ENCODE data around the gene SH2B2.
A peak's percentile ranks its signal among the peaks of the same experiment; 100 is the strongest.
"Not testable (repeated sequence)": the region's sequence is repeated elsewhere in the genome, so short reads cannot be mapped to it uniquely, and the experiment has no call there.

The SH2B2 gene

GRCh38 chr7:102306916-102307677 is 20.4 kb downstream of the SH2B2 start:
- peak in 1 of 5 donors; percentile 76 for DNase-seq

- no peak for DNase-seq
These were observed 23.7 kb downstream of the SH2B2 start for GRCh38 chr7:102310414-102310815.

- DNase-seq, result no peak
These were observed 25.6 kb downstream of the SH2B2 start for GRCh38 chr7:102312317-102312716.

GRCh38 chr7:102313997-102314780 is 27.5 kb downstream of the SH2B2 start:
- DNase-seq, result no peak

- DNase-seq, result no peak
These were observed 30.8 kb downstream of the SH2B2 start for GRCh38 chr7:102317231-102318059.

- no peak for DNase-seq
These were observed 31.9 kb downstream of the SH2B2 start for GRCh38 chr7:102318482-102318971.

- DNase-seq, result no peak
These were observed 33.0 kb downstream of the SH2B2 start for GRCh38 chr7:102319671-102320070.

GRCh38 chr7:102320181-102320580 is 33.5 kb downstream of the SH2B2 start:
- DNase-seq, result no peak

- no peak for DNase-seq
These were observed 34.1 kb downstream of the SH2B2 start for GRCh38 chr7:102320601-102321350.

GRCh38 chr7:102321351-102322201 is 34.9 kb downstream of the SH2B2 start:
- DNase-seq, result no peak

- DNase-seq, result no peak
These were observed 35.6 kb downstream of the SH2B2 start for GRCh38 chr7:102322202-102322715.

GRCh38 chr7:102323914-102324195 is 37.2 kb downstream of the SH2B2 start:
- no peak for DNase-seq

GRCh38 chr7:102325106-102325505 is 38.4 kb downstream of the SH2B2 start:
- DNase-seq, result not testable (repeated sequence)

- no peak for DNase-seq
These were observed 39.7 kb downstream of the SH2B2 start for GRCh38 chr7:102326157-102326889.

- not testable (repeated sequence) for DNase-seq
These were observed 40.5 kb downstream of the SH2B2 start for GRCh38 chr7:102327183-102327582.

GRCh38 chr7:102328863-102329262 is 42.2 kb downstream of the SH2B2 start:
- DNase-seq, result not testable (repeated sequence)

- DNase-seq, result not testable (repeated sequence)
These were observed 42.7 kb downstream of the SH2B2 start for GRCh38 chr7:102329366-102329765.

GRCh38 chr7:102330666-102331460 is 44.2 kb downstream of the SH2B2 start:
- not testable (repeated sequence) for DNase-seq

- not testable (repeated sequence) for DNase-seq
These were observed 48.9 kb downstream of the SH2B2 start for GRCh38 chr7:102335574-102335973.

- not testable (repeated sequence) for DNase-seq
These were observed 50.3 kb downstream of the SH2B2 start for GRCh38 chr7:102337002-102337401.

Data from T-helper 1 cell (primary cell).